ENCODE measurements around the gene NEURL1B. TPM values are rescaled to one million over a fixed set of nuclear protein-coding genes. Genes with fewer than 3 reads are reported as not detected.
A peak's percentile ranks its signal among the peaks of the same experiment; 100 is the strongest.

NEURL1B gene
- polyA plus RNA-seq, 2 of the 4 experiments (the other 2 are of a cell fraction), result 0.89 to 2.1 TPM

DNA sequence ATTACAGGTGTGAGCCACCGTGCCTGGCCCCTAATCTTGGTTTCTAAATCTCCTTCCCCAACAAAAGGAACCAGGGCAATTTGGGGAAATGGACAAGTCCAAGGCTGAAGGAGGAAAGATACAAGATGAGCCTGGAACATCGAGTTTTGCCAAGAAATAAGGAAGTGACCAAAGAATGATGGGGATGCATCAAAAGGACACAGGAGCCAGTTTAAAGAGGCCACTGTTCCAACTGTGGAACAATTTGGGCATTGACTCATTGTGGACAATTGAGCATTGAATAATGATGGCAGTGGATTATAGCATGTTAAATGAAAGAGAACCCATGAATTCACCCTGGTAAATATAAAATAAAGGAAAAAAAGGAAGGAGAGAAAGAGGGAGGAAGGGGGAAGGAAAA, 82.4 kb downstream of the NEURL1B start:
- POLR2A ChIA-PET, result no interaction called here
- H3K4me3 ChIP-seq, result no peak overlapping the region
- 45% methylated on average over 2 of the region's 2 CpGs for WGBS (ENCODE audit: missing lambda C conversion rate)

DNA sequence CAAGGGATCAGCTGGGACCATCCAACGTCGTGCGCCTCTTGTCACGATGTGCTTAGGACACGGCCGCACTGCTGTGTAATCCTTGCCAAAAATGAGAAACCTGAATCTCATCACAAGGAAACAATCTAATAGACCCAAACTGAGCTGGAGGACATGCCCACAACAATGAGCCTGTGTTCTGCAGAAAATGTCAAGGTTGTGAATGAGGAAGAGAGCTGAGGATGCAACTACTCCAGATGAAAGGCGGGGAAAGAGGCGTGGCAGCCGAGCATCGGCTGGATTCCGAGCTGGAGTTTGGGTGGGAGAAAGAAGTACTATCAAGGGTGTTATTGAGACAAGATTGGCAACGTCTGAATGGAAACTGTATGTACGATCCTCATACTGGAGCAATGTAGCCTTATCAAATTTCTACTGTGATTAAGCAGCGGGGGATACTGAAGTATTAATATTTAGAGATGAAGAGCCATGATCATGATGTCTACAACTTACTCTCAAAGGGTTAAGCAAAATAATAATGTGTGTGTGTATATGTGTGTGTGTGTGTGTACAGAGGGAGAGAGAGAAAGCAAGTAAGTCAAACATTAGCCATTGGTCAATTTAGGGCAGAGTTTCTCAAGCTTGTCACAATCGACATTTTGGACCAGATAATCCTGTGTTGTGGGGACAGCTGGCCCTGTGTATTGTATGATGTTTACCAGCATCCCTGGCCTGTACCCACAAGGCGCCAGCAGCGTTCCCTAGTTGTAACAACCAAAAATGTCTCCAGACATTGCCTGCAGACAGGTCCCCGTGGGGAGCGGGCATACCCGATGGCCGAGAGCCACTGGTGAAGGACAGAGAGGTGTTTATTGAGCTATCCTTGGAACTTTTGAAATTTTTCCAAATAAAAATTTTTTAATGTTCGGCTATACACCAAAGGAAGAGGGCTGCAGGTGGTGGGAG, 83.5 kb downstream of the NEURL1B start:
- POLR2A ChIA-PET, result interaction anchor here (1.2 kb wide), 1 partner anchor 46 kb away, joined by 5 read pairs; the partner anchor contains the start of gene DUSP1
- 77% methylated on average over 22 of the region's 22 CpGs for WGBS (ENCODE audit: missing lambda C conversion rate)

More for the DNA sequence above, 82.4 kb downstream of the NEURL1B start:
- H3K9me3 ChIP-seq, result no peaks in the 10 kb centered on the region
- DNase-seq (ENCODE audit: low read depth in 1 of 2, low spot score in 1 of 2), result no peak
- CTCF ChIA-PET, result interaction anchor here (1.1 to 3.5 kb wide), 10 partner anchors 9 to 209 kb away, joined by 3 to 36 read pairs (median 4); no protein-coding TSS in a partner anchor
- FAIRE-seq, result peak; percentile 7
- ATAC-seq, result no peak
- H3K4me1 ChIP-seq, result peaks cover 7% of the 10 kb centered on the region; the same call in 2 of the 3 replicates
- H3K27ac ChIP-seq, result peak overlapping the region in 1 of 2 experiments; percentile 48; a peak in 1 of 6 replicates
- no peak for TF ChIP-seq TP53 (CRISPR knock-in tag; IDR thresholded peaks at IDR 0.05)
- TF ChIP-seq ESRRA (IDR thresholded peaks at IDR 0.05; ENCODE audit: borderline replicate concordance, low read length), result no peak
- TF ChIP-seq SREBF2 (IDR thresholded peaks at IDR 0.05), result no peak
- TF ChIP-seq RAD21 (conservative IDR thresholded peaks at IDR 0.05 in 1 of 2, IDR thresholded peaks at IDR 0.05 in 1 of 2), result no peak
- TF ChIP-seq GATA3 (IDR thresholded peaks at IDR 0.05; ENCODE audit: borderline replicate concordance), result no peak
- no peak for TF ChIP-seq TFCP2L1 (CRISPR knock-in tag; IDR thresholded peaks at IDR 0.05)
- no peak for TF ChIP-seq KDM1A (IDR thresholded peaks at IDR 0.05; ENCODE audit: low read depth)
- TF ChIP-seq ATOH8 (CRISPR knock-in tag; IDR thresholded peaks at IDR 0.05; ENCODE audit: low read depth), result no peak
- no peak for TF ChIP-seq HES2 (IDR thresholded peaks at IDR 0.05)
- TF ChIP-seq RNF2 (IDR thresholded peaks at IDR 0.05; ENCODE audit: borderline replicate concordance, low read depth), result no peak
- TF ChIP-seq HOXB13 (CRISPR knock-in tag; IDR thresholded peaks at IDR 0.05; ENCODE audit: low read depth), result no peak
- TF ChIP-seq CBX8 (IDR thresholded peaks at IDR 0.05), result no peak
- no peak for TF ChIP-seq MAZ (IDR thresholded peaks at IDR 0.05; ENCODE audit: borderline replicate concordance, low read depth, low read length)
- no peak for TF ChIP-seq ZNF302 (CRISPR knock-in tag; IDR thresholded peaks at IDR 0.05)
- no peak for TF ChIP-seq EHF (CRISPR knock-in tag; IDR thresholded peaks at IDR 0.05)
- TF ChIP-seq PHF8 (IDR thresholded peaks at IDR 0.05; ENCODE audit: borderline replicate concordance, low read depth), result no peak
- TF ChIP-seq ZFP36 (IDR thresholded peaks at IDR 0.05; ENCODE audit: borderline replicate concordance, partially characterized antibody), result no peak
- no peak for TF ChIP-seq HEYL (CRISPR knock-in tag; IDR thresholded peaks at IDR 0.05)
- TF ChIP-seq HOXB5 (CRISPR knock-in tag; IDR thresholded peaks at IDR 0.05), result no peak
- no peak for TF ChIP-seq SMC3 (IDR thresholded peaks at IDR 0.05)
- H3K4me2 ChIP-seq, result no peak overlapping the region

More for the DNA sequence above, 83.5 kb downstream of the NEURL1B start:
- peak overlapping the region in 1 of 2 experiments; percentile 24; a peak in 3 of 6 replicates for H3K27ac ChIP-seq
- H3K4me2 ChIP-seq, result peak overlapping the region; percentile 8; the same call in 2 of the 3 replicates
- DNase-seq (ENCODE audit: low read depth in 1 of 2, low spot score in 1 of 2) (no peak), ATAC-seq (0 out of 6 replicates have a peak, but pooled peaks of 1 of the 2 experiments have one; percentile 13), FAIRE-seq (no peak)
- no peaks in the 10 kb centered on the region for H3K9me3 ChIP-seq
- no peak for TF ChIP-seq CBX2 (IDR thresholded peaks at IDR 0.05; ENCODE audit: borderline replicate concordance, low read depth)
- TF ChIP-seq REST (IDR thresholded peaks at IDR 0.05), result no peak
- TF ChIP-seq SREBF2 (IDR thresholded peaks at IDR 0.05), result no peak
- no peak for TF ChIP-seq HMGXB4 (CRISPR knock-in tag; IDR thresholded peaks at IDR 0.05; ENCODE audit: borderline replicate concordance)
- TF ChIP-seq ESRRA (IDR thresholded peaks at IDR 0.05; ENCODE audit: borderline replicate concordance, low read length), result no peak
- no peak for TF ChIP-seq SMC3 (IDR thresholded peaks at IDR 0.05)
- TF ChIP-seq HOXB5 (CRISPR knock-in tag; IDR thresholded peaks at IDR 0.05), result no peak
- TF ChIP-seq RARB (CRISPR knock-in tag; IDR thresholded peaks at IDR 0.05), result no peak
- no peak for TF ChIP-seq ZFP36 (IDR thresholded peaks at IDR 0.05; ENCODE audit: borderline replicate concordance, partially characterized antibody)
- no peak for TF ChIP-seq RNF2 (IDR thresholded peaks at IDR 0.05; ENCODE audit: borderline replicate concordance, low read depth)
- H3K4me3 ChIP-seq, result no peak overlapping the region
- CTCF ChIA-PET, result interaction anchor here (0.6 to 3.5 kb wide), 16 partner anchors 8 to 208 kb away, joined by 3 to 36 read pairs (median 4); no protein-coding TSS in a partner anchor
- H3K4me1 ChIP-seq, result peaks cover 7% of the 10 kb centered on the region; the same call in 2 of the 3 replicates

Data from A549 (cell line).